HTERT RPE-1 (cell line): ENCODE results near the gene TMEM245.
"Not testable (repeated sequence)": the region's sequence is repeated elsewhere in the genome, so short reads cannot be mapped to it uniquely, and the experiment has no call there.

Experiments used
- in situ Hi-C: fragments of 300-500 bp; cut with MboI; formaldehyde crosslinking; loops from 4 replicates; pipeline ENCODE4 v1.14.3; 2020; ENCODE audit warnings: low sequenced_read_pairs

TMEM245 gene

GRCh38 chr9:109133533-109133932 lies 13.8 kb upstream of the TMEM245 start:
- in situ Hi-C loops, result no loop called here

- in situ Hi-C loops, result no loop called here
Measured at GRCh38 chr9:109132567-109133021, 12.8 kb upstream of the TMEM245 start.

DNA sequence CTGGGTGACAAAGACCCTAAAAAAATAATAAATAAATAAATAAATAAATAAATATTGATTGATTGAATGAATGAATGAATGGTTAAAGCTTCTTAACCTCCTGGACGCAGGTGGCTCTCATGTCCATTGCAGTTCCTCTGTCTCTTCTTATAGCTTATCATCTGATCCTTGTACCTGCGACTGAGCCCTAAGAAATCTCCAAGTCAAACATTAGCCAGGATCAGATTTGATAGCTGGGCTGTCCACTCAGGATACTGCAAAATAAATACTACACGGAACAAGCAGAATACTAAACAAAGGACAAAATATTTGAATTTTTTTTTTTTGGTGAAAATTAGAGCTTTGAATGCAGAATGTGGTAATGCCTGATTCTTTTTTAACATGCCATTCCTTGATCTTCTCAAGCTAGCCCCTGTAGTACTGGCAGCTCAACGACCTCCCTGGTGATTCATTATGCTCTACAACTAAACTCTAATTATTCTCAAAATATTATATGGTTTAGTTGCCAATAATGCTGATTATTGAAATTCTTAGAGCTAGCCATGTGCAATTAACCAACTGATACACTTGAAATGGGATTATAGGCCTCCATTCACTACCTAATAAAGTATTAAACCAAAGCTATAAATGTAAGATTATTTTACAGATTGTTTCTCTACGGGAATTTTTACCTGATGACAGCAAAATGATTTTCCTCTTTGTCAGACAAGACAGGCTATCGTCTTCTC lies 9.9 kb upstream of the TMEM245 start:
- in situ Hi-C loops, result no loop called here

DNA sequence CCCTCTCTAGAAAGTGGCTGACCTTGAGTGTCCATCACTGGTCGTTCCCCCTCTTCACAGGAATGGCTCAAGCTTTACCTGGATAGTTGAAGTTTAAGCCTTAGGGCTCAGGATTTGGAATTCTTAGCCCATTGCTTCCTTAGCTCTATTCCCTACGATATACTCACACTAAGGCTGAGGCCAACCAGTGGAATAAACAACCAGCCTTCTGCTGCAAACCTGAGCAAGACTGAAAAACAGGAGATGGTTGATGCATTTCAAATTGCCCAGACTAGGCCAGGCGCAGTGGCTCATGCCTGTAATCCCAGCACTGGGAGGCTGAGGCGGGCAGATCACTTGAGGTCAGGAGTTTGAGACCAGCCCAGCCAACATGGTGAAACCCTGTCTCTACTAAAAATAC lies 6.9 kb upstream of the TMEM245 start:
- in situ Hi-C loops, result not testable (repeated sequence)

- in situ Hi-C loops, result no loop called here
Measured at GRCh38 chr9:109124121-109124520, 4.4 kb upstream of the TMEM245 start.

DNA sequence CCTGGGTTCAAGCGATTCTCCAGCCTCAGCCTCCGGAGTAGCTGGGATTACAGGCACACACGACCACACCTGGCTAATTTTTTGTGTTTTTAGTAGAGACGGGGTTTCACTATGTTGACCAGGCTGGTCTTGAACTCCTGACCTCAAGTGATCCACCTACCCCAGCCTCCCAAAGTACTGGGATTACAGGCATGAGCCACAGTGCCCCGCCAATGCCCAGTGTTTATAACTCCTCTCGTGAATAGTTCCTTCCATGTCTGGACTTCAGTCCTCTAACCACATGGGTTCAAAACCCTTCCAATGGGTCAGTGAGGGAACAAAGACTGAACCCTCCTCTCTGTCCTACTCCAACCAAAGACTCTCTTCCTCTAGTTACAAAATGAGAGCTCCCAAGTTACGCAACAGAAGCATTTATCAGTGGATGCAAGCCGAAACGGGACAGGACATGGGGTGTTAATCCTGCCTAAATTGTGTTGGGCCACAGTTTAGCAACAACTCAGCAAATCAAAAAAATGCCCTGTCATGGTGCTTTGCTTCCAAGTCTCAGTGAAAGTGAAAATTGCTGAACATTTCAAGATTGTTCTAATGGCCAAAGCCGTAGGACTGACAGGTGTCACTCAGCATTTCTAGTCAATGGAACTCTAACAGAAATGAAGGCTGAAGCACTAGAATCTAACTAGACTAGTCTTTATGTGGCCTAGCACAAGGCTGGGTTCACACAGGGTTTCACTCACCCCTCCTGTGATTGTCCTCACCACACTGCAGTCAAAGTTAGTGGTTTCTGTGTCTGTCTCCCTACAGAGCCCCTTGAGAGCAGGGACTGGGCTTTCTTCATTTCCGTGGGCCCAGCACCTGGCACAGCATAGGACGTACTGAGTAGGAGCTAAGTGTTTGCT lies 3.2 kb upstream of the TMEM245 start:
- in situ Hi-C loops, result no loop called here

GRCh38 chr9:109121232-109121796 lies 1.6 kb upstream of the TMEM245 start:
- in situ Hi-C loops, result no loop called here

- in situ Hi-C loops, result no loop called here
Measured at GRCh38 chr9:109120204-109120789, 550 bp upstream of the TMEM245 start.

DNA sequence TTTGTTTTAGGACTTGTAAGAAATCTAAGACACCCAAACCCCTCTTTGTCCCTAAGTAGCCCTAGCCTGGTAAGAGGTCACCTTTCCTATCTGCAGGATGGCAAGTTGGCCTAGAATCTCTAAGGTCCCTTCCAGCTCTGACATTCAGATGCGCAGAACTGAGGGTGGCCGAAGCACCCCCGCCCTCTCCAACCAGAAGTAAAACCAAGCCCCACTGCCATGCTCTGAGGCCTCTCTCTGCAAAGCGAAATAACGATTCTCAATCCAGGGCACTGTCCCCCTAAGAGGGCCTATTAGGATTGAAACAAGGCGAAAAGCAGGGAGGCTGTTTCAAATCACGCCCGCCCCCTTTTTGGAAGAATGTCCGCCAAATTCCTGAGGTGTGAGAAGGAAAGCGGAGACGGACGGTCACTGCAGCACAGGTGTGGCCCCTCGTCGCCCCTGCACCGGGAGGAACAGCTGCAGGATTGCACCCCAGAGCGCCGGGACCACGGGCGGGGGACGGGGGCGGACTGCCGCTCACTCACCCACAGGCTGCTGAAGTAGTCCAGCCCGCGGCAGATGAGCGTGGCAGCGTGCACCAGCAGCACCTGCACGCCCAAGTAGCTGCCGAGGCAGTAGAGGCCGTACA lies 824 bp downstream of the TMEM245 start:
- in situ Hi-C loops, result no loop called here

- in situ Hi-C loops, result no loop called here
Measured at GRCh38 chr9:109117856-109118807, 1.6 kb downstream of the TMEM245 start.

DNA sequence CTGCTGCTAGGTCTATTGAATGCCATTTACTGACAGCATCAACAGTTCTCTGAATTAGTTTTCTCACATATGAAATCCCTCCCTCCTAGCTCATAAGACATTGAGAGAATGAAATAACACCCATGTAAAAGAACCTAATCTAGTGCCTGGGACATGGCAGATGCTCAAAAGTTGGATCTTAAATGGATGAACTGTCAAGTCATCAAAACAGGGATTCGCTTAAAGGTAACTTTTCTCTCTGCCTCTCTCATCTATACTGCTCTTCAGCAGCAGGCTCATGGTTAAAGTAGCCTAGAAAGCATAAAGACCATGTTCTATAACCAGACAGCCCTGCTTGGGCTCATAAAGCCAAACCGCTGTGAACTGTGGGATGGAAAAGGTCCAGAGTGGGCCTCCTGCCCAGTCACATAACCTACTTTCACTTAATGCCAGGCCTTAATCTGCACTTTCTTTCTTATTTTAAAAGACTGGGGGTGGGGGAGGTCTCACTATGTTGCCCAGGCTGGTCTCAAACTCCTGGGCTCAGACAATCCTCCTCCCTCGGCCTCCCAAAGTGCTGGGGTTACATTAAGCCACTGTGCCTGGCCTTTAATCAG lies 3.7 kb downstream of the TMEM245 start:
- in situ Hi-C loops, result no loop called here

DNA sequence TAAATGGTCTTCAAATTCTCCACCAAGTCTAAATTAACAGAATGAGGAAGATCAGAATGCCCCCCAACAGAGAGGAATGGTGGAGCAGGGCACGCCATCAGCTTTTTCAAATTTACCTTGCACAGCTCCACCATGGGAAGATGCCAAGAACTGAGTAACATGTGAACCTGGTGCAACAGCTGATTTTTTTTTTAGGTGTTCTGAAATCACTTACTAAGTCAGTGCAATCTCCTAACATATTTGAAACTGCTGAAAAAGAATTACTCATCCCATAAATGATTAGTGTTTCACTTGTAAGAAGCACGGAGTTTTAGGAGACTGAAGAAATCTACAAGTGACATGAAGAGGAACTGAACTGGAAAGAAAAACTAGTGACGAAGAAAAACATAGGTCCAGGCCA lies 5.1 kb downstream of the TMEM245 start:
- in situ Hi-C loops, result no loop called here

GRCh38 chr9:109113892-109114609 lies 5.7 kb downstream of the TMEM245 start:
- in situ Hi-C loops, result no loop called here

- in situ Hi-C loops, result no loop called here
Measured at GRCh38 chr9:109113254-109113653, 6.5 kb downstream of the TMEM245 start.

DNA sequence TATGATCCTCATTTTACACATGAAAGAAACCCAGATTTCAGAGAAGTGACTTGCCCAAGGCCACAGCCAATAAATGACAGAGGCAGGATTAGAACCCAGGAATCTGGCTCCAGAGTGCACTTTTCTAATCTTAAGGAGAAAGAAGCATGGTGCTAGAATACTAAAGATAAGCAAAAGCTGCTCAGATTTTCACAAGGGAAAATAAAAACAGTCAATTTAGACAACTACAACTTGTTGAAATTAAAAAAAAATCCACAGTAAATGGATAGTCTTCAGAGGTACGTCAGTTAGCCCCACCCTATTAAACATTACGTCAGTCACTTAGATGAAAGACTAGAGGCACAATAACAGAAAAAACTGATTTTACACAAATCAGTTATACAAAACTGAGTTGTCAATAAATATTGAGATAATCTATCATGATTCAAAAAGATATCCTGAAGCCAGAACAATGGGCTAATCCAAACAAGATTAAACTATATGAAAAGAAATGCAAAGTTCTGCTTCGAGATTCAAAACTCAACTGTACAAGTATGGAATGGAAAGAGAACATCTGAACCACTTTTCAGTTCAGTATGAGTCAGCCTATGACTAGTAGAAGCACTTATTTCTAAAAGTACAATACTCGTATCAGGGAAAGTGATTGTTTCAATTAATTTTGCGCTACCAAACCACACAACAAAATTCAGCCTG lies 9.3 kb downstream of the TMEM245 start:
- in situ Hi-C loops, result no loop called here

DNA sequence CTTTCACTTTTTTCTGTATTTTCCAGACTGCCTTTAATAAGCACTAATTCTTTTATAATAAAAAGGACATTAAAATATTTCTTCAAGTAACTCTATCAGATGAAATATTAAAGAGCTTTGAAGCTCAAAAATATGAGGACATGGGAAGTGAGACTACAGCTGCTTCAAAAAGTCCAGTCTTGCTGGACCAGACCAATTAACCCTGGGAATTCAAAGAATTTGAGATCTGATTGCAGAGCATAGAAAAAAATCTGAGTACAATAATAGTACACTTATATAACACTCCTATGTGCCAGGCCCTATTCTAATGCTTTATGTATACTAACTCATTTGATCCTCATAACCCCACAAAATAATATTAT lies 9.8 kb downstream of the TMEM245 start:
- in situ Hi-C loops, result no loop called here

GRCh38 chr9:109108318-109108717 lies 11.4 kb downstream of the TMEM245 start:
- in situ Hi-C loops, result no loop called here
